ENCODE data around the gene TGM3.

GRCh38 chr20:2261629-2262028, 34.2 kb upstream of the TGM3 start:
- no peak for TF ChIP-seq POLR2AphosphoS5 (IDR thresholded peaks at IDR 0.05; ENCODE audit: insufficient read depth in 1 of 2, low read depth in 1 of 2)
- TF ChIP-seq CTCF (IDR thresholded peaks at IDR 0.05) = no peak
